Mesenchymal stem cell (in vitro differentiated cells and primary cell): ENCODE results near the gene STK26.

Source experiments
- DNase-seq: peaks from one replicate; pipeline ENCODE4 v3.0.0-alpha.2; 2013
- H2AFZ ChIP-seq: one replicate; pipeline ENCODE4 v1.6.1; 2013; ENCODE audit warnings: low read depth, mild to moderate bottlenecking, control low read depth, inconsistent platforms, low read length, moderate library complexity
- H2AK5ac ChIP-seq: 2 replicates; pipeline ENCODE4 v1.6.1; 2013; ENCODE audit warnings: low read length, moderate library complexity, mild to moderate bottlenecking, inconsistent platforms; ENCODE audit not compliant: severe bottlenecking
- H2BK120ac ChIP-seq: one replicate; pipeline ENCODE4 v1.6.1; 2013; ENCODE audit warnings: low read depth, mild to moderate bottlenecking, inconsistent platforms, low read length, moderate library complexity
- H2BK12ac ChIP-seq, 2 experiments: one replicate each; pipeline ENCODE4 v1.6.1; 2013; ENCODE audit warnings: inconsistent platforms in 2 of 2, low read length in 2 of 2, mild to moderate bottlenecking in 2 of 2, moderate library complexity in 2 of 2, control low read depth in 1 of 2
- H2BK15ac ChIP-seq: one replicate; pipeline ENCODE4 v1.6.1; 2013; ENCODE audit warnings: mild to moderate bottlenecking, low read depth, inconsistent platforms; ENCODE audit not compliant: poor library complexity, severe bottlenecking
- H2BK5ac ChIP-seq: 2 replicates; pipeline ENCODE4 v1.6.1; 2013; ENCODE audit warnings: low read depth, mild to moderate bottlenecking, low read length, control low read depth, inconsistent platforms; ENCODE audit not compliant: poor library complexity, severe bottlenecking
- H3K14ac ChIP-seq, 2 experiments: one replicate each; pipeline ENCODE4 v1.6.1; 2013; ENCODE audit warnings: inconsistent platforms in 2 of 2, low read length in 2 of 2, control low read depth in 1 of 2, mild to moderate bottlenecking in 1 of 2, moderate library complexity in 1 of 2
- H3K18ac ChIP-seq, 2 experiments: one replicate each; pipeline ENCODE4 v1.6.1; 2013; ENCODE audit warnings: inconsistent platforms in 2 of 2, low read length in 2 of 2, control low read depth in 1 of 2, low read depth in 1 of 2, mild to moderate bottlenecking in 1 of 2
- H3K23ac ChIP-seq, 2 experiments: one replicate each; pipeline ENCODE4 v1.6.1; 2013; ENCODE audit warnings: inconsistent platforms in 2 of 2, low read length in 2 of 2, mild to moderate bottlenecking in 2 of 2, moderate library complexity in 2 of 2, control low read depth in 1 of 2
- H3K27ac ChIP-seq: 2 replicates; pipeline ENCODE4 v1.5.1; 2013; ENCODE audit warnings: mild to moderate bottlenecking, moderate library complexity, low read length, control low read depth, inconsistent platforms; ENCODE audit not compliant: poor library complexity, severe bottlenecking
- H3K27me3 ChIP-seq, 2 experiments: 2 replicates each; pipeline versions ENCODE4 v1.6.1 to v1.7.0; 2013; ENCODE audit warnings: low read length in 2 of 2, mild to moderate bottlenecking in 2 of 2, moderate library complexity in 2 of 2, control low read depth in 1 of 2, inconsistent platforms in 1 of 2; ENCODE audit not compliant: control insufficient read depth in 1 of 2, insufficient read depth in 1 of 2
- H3K36me3 ChIP-seq, 2 experiments: 2 replicates each; pipeline versions ENCODE4 v1.6.1 to v1.7.0; 2013; ENCODE audit warnings: low read length in 2 of 2, control low read depth in 1 of 2, inconsistent platforms in 1 of 2, low read depth in 1 of 2, mild to moderate bottlenecking in 1 of 2; ENCODE audit not compliant: insufficient read depth in 2 of 2, control insufficient read depth in 1 of 2
- H3K4ac ChIP-seq, 2 experiments: one replicate each; pipeline ENCODE4 v1.6.1; 2013; ENCODE audit warnings: inconsistent platforms in 2 of 2, low read length in 2 of 2, mild to moderate bottlenecking in 2 of 2, moderate library complexity in 2 of 2, control low read depth in 1 of 2, low read depth in 1 of 2
- H3K4me1 ChIP-seq: 2 replicates; pipeline ENCODE4 v1.6.1; 2013; ENCODE audit warnings: low read depth, low read length, control low read depth; ENCODE audit not compliant: control insufficient read depth, insufficient read depth
- H3K4me2 ChIP-seq: 2 replicates; pipeline ENCODE4 v1.6.1; 2013; ENCODE audit warnings: low read length, mild to moderate bottlenecking, inconsistent platforms; ENCODE audit not compliant: poor library complexity, severe bottlenecking
- H3K4me3 ChIP-seq, 2 experiments: 2 replicates each; pipeline versions ENCODE4 v1.5.1 to v1.7.0; 2013; ENCODE audit warnings: low read length in 2 of 2, mild to moderate bottlenecking in 2 of 2, control low read depth in 1 of 2, low read depth in 1 of 2; ENCODE audit not compliant: insufficient read depth in 1 of 2
- H3K79me1 ChIP-seq: replicated peaks from 2 replicates; pipeline ENCODE4 v1.6.1; 2013; ENCODE audit warnings: mild to moderate bottlenecking, control low read depth, low read length, inconsistent platforms; ENCODE audit not compliant: poor library complexity, severe bottlenecking
- H3K9ac ChIP-seq: 2 replicates; pipeline ENCODE4 v1.7.0; 2013; ENCODE audit warnings: mild to moderate bottlenecking, low read length, moderate library complexity
- H3K9me3 ChIP-seq: 2 replicates; pipeline ENCODE4 v1.7.0; 2013; ENCODE audit warnings: mild to moderate bottlenecking, low read length; ENCODE audit not compliant: control insufficient read depth
- H4K8ac ChIP-seq: one replicate; pipeline ENCODE4 v1.6.1; 2013; ENCODE audit warnings: inconsistent platforms, mild to moderate bottlenecking, low read length, moderate library complexity
- H4K91ac ChIP-seq: one replicate; pipeline ENCODE4 v1.6.1; 2013; ENCODE audit warnings: mild to moderate bottlenecking, low read length, inconsistent platforms
- WGBS: methylation state at CpG from one replicate; pipeline ENCODE4 v1.1.7; 2013; ENCODE audit warnings: mixed read lengths; 5-methylcytosine and 5-hydroxymethylcytosine counted together

Gene STK26

DNA sequence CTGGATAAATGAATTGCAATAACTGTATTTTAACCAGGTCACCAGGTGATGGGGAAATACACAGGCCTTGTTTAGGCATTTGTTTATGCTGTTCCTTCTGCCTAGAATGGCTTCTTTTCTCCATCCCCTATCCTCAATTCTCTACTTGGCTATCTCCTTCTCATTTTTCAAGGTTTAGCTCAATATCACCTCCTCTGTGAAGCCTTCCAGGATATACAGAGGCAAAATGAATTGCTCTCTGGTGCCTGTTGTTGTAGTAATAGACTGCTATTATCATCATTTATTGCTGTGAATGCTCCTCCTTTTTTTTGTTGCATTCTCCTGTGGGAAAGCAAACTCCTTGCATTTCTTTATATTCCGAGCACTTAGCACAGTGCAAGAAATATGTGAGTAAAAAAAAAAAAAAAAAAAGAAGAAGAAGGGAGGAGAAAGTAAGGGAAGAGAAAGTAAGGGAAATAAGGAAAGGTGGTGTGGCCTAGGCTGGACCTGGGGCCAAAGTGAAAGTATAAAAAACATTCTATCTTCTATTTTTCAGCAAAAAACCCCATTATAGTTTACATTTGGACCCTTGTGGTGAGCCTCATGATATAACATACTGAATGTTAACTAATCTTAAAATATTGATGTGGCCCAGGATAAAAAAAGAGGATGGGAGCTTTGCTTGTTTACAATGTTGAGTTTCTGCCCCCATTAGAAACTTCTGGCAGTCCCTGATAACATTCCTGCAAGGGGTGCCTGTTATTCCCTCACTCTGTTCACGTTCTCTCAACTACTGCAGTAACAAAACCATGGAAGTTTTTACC, 6.3 kb upstream of the STK26 start:
- Histone ChIP-seq H3K27me3 (peaks cover 0 to 24% of the 10 kb centered on the region in 2 experiments), H3K27ac (no peak overlapping the region), H3K14ac (no peak overlapping the region), H3K4ac (no peak overlapping the region), H2BK12ac (no peak overlapping the region), H4K8ac (no peak overlapping the region), H3K36me3 (no peaks in the 10 kb centered on the region), H2BK5ac (no peak overlapping the region), H2BK15ac (no peak overlapping the region), H2BK120ac (no peak overlapping the region), H3K79me1 (no peaks in the 10 kb centered on the region), H3K4me2 (no peak overlapping the region), H2AK5ac (no peak overlapping the region), H3K9ac (no peak overlapping the region), H3K9me3 (no peaks in the 10 kb centered on the region), H2AFZ (no peak overlapping the region), H3K4me3 (no peak overlapping the region), H3K23ac (no peak overlapping the region), H3K18ac (no peak overlapping the region), H4K91ac (no peak overlapping the region), H3K4me1 (no peaks in the 10 kb centered on the region)
- 33% methylated on average over 1 of the region's 2 CpGs for WGBS
- no peak for DNase-seq

DNA sequence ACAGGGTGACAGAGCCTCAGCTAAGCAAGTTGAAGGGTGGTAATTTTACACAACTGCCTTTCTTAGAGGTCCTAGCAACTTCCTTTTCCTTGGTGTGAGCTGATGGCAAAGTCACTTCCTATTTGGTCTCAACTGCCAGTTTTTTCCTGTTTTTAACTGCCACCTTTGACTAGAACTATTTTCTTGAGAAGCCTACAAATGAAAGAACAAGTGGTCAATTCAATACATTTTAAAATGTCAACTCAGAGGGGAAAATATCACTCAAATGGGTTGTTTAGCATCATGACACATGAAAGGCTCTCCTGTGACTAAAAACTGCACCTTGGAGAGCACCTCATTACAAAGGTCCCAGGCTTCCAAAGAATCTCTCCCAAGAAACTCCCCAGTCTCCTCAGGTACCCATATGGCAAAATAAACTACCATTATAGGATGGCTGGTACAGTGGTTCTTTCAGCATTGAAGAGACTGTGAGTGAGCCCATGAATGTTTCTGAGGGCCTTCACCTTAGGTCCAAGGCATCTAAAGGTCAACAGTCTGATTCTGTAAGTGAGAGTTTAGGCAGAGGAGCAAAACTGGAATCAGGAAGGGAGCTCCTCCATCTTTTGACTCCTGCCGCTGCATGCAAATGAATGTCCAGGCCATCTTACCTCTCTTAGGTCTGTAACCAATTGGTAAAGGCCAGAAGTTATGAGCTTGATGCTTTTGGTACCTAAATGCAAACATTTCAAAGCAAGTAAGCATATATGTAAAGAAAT, 5.5 kb upstream of the STK26 start:
- H3K4me3 ChIP-seq, result no peak overlapping the region
- H2AFZ ChIP-seq, result no peak overlapping the region
- no peak overlapping the region for H2BK5ac ChIP-seq
- peaks cover 2% of the 10 kb centered on the region for H3K4me1 ChIP-seq
- H3K4ac ChIP-seq, result no peak overlapping the region
- no peaks in the 10 kb centered on the region for H3K36me3 ChIP-seq
- 100% methylated on average over 1 of the region's 1 CpG for WGBS
- H3K9ac ChIP-seq, result no peak overlapping the region
- no peak overlapping the region for H4K91ac ChIP-seq
- H3K18ac ChIP-seq, result no peak overlapping the region
- H2BK15ac ChIP-seq, result no peak overlapping the region
- no peak for DNase-seq
- no peak overlapping the region for H3K27ac ChIP-seq
- H3K14ac ChIP-seq, result no peak overlapping the region
- H3K4me2 ChIP-seq, result no peak overlapping the region
- no peak overlapping the region for H2BK120ac ChIP-seq
- H4K8ac ChIP-seq, result no peak overlapping the region
- no peaks in the 10 kb centered on the region for H3K9me3 ChIP-seq
- no peak overlapping the region for H3K23ac ChIP-seq
- peaks cover 0 to 21% of the 10 kb centered on the region in 2 experiments for H3K27me3 ChIP-seq
- H3K79me1 ChIP-seq, result no peaks in the 10 kb centered on the region
- no peak overlapping the region for H2BK12ac ChIP-seq
- H2AK5ac ChIP-seq, result no peak overlapping the region

DNA sequence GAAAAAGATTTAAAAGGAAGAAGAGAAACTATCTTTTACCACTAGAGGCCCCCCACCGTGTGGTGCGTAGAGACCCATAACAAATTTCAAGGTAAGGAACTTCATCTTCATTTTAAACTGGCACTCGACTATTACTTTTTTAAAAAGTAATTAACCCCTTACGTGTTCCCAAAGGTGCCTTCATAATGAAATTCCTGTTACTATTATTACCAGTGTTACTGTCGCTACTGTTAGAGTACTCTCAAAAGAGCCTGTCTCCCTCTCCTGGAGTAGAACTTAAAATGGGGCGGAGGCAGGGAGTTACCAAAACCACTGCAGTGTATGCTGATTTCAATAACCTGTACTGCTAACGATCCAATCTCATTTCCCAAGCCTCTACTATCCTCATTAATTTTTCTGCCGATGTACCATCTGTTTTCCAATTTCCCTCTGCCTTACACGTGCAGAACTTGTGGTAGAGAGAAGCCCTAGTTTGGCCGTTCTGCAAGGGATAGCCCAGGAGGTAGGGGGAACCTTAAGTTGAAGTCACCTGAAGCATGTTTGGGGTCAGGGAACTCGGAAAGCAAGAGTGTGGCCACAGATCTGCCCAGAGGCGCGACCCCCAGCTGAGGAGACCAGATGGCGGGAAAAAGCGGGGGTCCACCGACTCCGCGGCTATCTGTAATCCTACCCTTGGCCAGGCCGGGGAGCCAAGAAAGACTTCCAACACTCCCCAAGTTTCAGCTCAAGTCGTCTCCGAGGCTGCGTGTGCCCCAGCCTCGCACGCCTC, 720 bp upstream of the STK26 start:
- Histone ChIP-seq H3K4me3 (peak overlapping the region; percentile 77 to 79), H2BK5ac (no peak overlapping the region), H3K9ac (peak overlapping the region; percentile 80), H3K27ac (no peak overlapping the region), H3K4me2 (peak overlapping the region; percentile 96), H3K14ac (no peak overlapping the region), H3K4ac (no peak overlapping the region), H4K8ac (no peak overlapping the region), H4K91ac (no peak overlapping the region), H2BK120ac (no peak overlapping the region), H2BK15ac (no peak overlapping the region), H3K18ac (peak overlapping the region in 1 of 2 experiments; percentile 21), H2AFZ (peak overlapping the region; percentile 61), H2AK5ac (no peak overlapping the region), H3K27me3 (peaks cover 0 to 28% of the 10 kb centered on the region in 2 experiments), H3K9me3 (no peaks in the 10 kb centered on the region), H3K23ac (no peak overlapping the region), H3K36me3 (no peaks in the 10 kb centered on the region), H3K79me1 (no peaks in the 10 kb centered on the region), H2BK12ac (peak overlapping the region in 1 of 2 experiments; percentile 54), H3K4me1 (peaks cover 10% of the 10 kb centered on the region)
- 2% methylated on average over 13 of the region's 24 CpGs for WGBS
- peak; percentile 34 for DNase-seq
